GM18861 (cell line): ENCODE results near the gene CGGBP1.

Experiments
- ATAC-seq: cut with Tn5 transposase; IDR thresholded peaks from one replicate; pipeline ENCODE4 v1.9.1; 2021; ENCODE audit not compliant: unreplicated experiment

Gene CGGBP1, protein sequence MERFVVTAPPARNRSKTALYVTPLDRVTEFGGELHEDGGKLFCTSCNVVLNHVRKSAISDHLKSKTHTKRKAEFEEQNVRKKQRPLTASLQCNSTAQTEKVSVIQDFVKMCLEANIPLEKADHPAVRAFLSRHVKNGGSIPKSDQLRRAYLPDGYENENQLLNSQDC

GRCh38 chr3:88058581-88059379 lies at the start of gene CGGBP1, which contains the start of gene ZNF654:
Gene CGGBP1 (minus strand): TSS chr3:88059005. CDS start chr3:88055976, 3,029 bp downstream.
Gene ZNF654 (plus strand): TSS chr3:88059255. CDS start chr3:88059320, 65 bp downstream.
- peak; percentile 94 for ATAC-seq

DNA sequence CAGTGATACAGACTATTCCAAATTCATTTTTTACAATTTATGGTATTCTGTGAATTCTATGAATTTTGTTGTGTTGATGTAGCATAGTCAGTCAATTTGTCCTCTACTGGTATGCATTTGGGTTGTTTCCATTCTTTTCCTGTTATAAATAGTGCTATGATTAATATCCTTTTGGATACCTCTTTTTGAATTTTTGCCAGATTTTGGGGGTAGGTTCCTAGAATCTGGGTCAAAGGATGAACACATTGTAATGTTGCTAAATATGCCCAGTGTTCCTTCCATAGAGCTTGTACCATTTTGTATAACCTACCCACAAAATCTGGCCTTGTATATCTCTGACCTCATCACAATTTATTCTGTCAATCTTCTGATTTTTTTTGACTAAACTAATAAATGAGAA lies 46.5 kb upstream of the CGGBP1 start:
- no peak for ATAC-seq

- ATAC-seq, result no peak
These were observed 42.3 kb upstream of the CGGBP1 start for GRCh38 chr3:88101142-88101541.

- ATAC-seq, result no peak
These were observed 34.5 kb upstream of the CGGBP1 start for GRCh38 chr3:88093266-88093665.

- ATAC-seq, result no peak
These were observed 33.5 kb upstream of the CGGBP1 start for GRCh38 chr3:88092270-88092669.

GRCh38 chr3:88090681-88091080 lies 31.9 kb upstream of the CGGBP1 start:
- no peak for ATAC-seq

GRCh38 chr3:88084097-88084501 lies 25.3 kb upstream of the CGGBP1 start:
- ATAC-seq, result no peak

- no peak for ATAC-seq
These were observed 24.0 kb upstream of the CGGBP1 start for GRCh38 chr3:88082854-88083253.

GRCh38 chr3:88078932-88079331 lies 20.1 kb upstream of the CGGBP1 start:
- ATAC-seq, result no peak

DNA sequence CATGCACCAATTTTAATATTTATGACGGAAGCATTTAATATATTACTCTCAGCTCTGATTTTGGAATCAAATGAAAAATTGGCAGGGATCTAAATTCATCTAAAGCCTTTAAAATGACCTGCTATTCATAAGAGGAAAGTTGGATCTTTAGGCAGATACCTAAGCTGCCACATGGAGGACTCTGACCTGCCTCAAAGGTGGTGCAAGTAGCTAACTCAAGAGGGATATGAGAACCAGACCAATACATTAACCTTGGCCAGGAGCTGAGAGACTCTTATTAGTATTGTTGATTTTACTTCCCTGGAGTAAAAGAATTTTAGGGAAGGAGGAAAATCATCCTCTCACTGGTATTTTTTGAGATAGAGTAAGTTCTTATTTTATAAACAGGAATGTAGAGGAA lies 17.9 kb upstream of the CGGBP1 start:
- no peak for ATAC-seq

DNA sequence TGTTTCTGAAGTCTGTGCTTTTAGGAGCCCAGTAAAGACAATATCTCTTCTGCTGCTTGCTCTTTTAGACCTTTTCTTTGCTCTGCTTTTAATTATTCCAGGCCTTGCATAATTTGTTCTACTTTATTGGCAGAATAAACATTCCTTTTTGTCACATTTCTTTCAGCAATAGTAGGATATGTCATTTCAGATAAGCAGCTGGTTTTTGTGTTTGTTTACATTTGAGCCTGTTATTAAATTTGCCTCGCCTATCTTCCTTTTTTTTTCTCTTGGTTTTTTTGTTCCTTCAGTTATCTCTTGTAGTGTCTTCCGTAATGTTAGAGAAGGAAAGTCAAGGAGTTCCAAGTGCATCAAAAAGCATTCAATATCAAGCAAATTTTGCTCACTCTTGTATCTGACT lies 16.7 kb upstream of the CGGBP1 start:
- no peak for ATAC-seq

DNA sequence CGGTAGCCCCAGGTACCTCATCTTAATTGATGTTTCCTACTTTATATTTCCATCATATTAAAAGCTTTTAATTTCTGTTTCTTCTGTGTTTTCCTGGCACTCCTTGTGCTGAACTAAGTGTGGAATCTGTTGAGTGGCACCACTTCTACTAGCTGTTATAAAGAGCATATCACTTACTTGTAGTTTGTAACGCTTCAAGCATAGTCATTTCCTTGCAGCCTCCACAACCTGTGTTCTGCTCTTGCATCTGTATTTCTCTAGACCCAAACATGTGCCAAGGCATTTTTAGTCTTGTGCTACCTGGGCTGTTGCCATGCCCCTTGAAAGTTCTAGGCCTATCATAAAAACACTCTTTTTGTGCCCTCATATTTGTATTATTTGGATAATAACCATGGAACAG lies 16.3 kb upstream of the CGGBP1 start:
- ATAC-seq, result no peak

GRCh38 chr3:88061746-88062145 lies 2.9 kb upstream of the CGGBP1 start:
- ATAC-seq, result no peak

GRCh38 chr3:88059380-88060170 lies 770 bp upstream of the CGGBP1 start:
- ATAC-seq, result peak; percentile 3

DNA sequence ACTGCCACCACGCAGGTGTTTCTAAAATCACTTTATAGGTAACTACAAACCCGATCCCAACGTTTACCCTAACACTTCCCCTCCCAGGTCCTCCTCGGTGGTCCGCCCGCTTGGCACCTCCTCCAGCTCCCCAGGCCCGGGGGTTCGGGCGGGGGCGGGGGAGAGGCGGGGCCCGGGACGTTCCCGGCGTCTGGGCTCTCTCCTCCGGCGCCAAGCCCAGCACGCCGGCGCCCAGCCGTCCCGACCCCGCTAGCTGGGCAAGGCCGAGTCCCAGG lies 562 bp downstream of the CGGBP1 start:
- ATAC-seq, result no peak

DNA sequence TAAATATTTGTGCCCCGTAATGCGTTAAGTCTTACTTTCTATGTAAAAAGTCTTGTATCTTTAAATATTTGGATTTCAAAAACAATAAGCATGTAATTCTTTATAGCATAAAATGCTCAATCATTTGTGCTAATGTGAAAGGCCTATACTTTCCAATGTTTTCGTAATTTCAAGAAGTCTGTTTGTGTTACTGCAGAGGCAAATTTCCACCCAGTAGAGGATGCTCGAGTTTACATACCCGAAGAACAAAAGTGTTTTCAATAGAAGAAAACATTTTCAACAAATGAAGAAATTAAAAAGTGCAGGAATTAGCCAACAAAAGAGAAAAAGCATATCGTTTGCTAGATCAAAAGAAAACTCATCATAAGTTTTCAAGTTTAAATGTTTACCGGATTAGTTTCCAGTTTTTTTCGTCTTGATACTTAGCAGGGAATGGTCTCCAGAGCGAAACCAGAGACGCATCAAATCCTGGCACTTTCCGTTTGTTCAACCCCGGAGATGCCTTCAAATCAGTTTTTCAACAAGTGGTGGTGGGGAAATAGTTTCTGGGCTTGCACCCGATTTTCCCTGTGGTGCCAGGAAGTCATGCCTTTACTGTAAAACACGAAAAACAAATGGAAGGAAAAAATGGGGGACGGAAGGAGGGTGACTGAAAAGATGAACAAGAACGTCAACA lies 1.0 kb downstream of the CGGBP1 start:
- ATAC-seq, result no peak

- ATAC-seq, result no peak
These were observed 12.0 kb downstream of the CGGBP1 start for GRCh38 chr3:88046766-88047165.

DNA sequence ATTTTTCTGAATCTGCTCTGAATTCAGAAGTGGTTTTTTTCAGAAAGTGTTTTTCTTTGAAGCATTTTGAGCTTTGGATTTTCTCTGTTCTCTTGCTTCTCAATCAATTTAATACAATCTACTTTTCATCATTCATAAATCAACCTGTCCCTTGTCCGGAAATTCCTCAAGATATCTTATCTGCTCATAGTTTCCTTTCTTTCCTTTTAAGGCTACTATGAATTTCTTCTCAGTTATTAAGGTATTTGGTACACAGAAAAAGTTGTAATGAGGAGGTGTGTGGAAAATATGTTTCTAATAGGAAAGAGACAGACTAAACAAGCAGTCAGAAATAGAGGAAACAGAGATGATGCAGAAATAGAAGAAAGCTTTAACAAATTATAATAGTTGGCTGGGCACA lies 14.4 kb downstream of the CGGBP1 start:
- ATAC-seq, result no peak

- ATAC-seq, result no peak
These were observed 17.8 kb downstream of the CGGBP1 start for GRCh38 chr3:88041005-88041404.

- ATAC-seq, result no peak
These were observed 18.3 kb downstream of the CGGBP1 start for GRCh38 chr3:88040529-88040928.

DNA sequence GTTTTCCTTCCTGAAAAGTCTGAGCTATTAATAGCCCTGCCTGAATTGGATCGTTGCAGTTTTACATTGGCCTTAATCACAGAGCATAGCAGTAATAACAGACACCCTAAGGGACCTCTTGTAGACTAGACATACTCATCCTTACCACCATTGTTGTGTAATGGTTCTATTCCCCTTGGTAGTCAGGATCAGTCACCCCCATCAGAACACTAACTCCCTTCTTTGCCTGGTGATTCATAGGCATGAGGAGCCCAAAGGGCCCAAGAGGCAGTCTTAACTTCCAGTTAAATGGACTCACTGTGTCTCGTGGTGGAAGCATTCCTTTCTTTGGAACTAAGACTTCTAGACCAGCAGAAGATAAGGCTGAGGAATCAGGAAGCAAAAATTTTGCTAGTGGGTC lies 20.2 kb downstream of the CGGBP1 start:
- ATAC-seq, result no peak

DNA sequence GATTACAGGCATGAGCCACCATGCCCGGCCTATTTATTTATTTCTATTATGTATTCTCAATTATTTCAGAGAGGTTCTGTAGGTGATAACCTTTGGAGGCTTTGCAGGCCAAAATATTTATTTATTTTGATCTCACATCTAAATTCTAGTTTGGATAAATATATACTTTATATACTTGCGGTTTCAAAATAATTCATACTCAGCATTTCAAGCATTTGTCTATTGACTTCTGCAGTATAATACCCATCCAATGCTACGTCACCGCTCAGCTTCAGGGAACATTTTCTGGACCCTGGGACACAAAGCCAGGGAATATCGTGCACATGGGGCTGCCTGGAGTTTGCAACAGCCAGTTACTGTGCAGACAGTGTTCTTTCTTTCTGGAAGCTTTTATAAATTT lies 22.6 kb downstream of the CGGBP1 start:
- ATAC-seq, result no peak
